Activated CD4-positive, alpha-beta T cell treated with anti-CD3 and anti-CD28 coated beads, Interleukin-2, amount 50 U/mL, for 4 hours (primary cell): ENCODE data around the gene SHISAL1.

Source experiments
- DNase-seq, 2 experiments: peaks; one replicate each; pipeline ENCODE4 v3.0.0-alpha.2; 2020

Gene SHISAL1

DNA sequence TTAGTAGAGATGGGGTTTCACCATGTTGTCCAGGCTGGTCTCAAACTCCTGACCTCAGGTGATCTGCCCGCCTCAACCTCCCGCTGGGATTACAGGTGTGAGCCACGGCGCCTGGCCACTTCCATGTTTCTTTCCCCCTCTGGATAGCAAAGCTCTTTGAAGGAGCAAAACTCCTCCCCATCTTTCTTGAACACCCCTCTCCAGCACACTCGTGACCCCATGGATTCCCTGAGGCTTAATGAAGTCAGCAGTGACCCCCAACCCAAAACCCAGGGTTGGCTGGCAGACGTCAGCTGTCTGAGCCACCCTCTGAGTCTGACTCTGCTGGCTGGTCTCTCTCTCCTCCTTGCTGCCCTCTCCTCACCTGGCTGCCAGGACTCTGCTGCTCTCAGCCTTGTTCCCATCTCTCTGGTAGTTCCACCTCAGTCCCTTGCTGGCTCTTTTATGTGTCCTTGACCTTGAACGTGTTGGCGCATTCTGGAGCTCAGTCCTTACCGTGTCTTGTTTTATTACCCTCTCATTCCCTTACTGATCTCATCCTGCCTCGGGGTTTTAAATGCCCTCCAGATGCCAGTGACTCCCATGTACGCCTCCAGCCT, 87.6 kb downstream of the SHISAL1 start:
- no peak for DNase-seq

DNA sequence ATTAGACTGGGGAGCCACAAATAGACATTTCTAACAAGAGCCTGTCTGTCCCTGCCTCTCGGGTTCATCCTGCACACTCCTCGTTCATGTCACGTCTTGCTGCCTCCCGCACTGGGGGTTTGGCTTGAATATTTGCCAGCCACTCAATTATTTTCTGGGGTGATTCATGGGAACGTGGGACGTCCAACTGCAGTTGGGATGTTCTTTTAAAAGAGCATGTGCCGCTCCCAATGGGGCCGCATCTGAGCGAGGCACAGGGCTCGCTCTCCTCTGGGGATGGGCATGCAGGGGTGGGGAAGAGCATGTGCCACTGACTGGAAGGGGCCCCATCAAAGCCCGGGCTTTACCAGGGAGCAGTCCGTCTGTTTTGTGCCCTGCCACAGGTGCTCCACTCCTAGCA, 88.6 kb downstream of the SHISAL1 start:
- no peak for DNase-seq

DNA sequence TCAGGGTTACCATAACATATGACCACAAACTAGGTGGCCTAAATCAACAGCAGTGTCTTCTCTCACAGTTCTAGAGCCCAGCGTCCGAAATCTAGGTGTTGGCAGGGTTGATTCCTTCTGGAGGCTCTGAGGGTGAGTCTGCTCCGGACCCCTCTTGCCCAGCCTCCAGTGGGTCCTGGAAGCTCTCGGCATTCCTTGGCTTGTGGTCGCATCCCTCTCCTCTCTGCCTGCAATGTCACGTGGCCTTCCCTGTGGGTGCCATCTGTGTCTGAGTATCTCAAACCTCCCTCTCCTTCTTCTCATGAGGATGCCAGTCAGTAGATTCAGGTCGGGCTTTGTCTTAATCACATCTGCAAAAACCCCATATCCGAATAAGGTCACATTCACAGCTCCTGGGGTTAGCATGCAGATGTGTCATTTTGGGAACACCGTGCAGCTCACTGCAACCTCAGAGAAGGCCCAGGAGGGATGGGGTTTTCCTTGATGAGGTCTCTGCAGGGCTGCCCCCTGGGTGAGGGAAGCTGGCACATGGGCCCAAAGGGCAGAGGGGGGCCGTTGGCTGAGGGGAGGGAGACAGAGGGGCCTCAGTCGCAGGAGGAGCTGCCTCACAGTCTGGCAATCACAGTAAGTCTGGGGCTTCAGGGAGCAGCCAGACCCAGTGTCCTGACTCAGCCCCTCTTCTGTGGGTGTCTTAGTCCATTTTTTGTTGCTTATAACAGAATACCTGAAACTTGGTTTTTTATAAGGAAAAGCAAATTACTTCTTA, 90.9 kb downstream of the SHISAL1 start:
- no peak for DNase-seq

DNA sequence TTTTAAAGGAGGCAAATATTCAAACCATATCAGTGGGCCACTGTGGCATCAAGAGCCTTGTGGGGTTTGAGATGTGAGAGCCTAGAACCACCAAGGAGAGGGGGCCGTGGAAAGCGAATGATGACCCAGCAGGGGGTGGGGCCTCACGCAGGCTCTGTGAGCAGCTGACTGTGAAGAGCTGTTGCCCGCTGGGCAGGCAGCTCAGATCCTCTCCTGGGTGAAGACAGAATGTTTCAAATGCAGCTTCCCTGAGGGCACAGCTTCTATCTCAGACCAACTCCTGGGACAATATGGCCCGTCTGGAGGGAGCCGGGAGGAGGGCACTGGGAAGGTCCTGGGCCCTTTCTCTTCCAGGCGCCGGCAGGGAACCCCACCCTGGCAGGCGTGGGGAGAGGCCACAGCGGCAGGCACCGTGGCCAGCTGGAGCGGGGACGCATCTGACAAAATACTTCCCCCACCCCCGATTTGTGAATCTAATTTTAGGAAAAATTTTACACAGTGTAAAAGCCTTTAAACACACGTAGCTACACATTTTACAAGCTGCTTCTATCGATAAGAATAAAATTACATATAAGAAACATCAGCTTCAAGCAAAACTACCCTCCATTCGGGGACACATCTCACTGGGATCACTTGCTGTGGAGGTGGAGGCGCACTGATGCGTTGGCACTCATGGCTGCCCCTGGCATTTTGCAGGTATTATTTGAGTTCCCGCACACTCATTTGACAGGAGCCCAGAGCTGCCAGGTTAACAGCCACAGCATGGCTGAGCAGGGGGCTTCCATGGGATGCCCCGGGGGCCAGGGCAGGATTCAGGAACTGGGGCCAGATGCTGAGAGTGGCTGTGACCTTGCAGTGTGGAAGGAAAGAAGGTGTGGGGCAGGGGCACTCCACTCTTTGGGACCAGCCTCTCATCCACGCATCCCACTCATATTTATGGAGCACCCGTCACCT, 91.7 kb downstream of the SHISAL1 start:
- no peak for DNase-seq

DNA sequence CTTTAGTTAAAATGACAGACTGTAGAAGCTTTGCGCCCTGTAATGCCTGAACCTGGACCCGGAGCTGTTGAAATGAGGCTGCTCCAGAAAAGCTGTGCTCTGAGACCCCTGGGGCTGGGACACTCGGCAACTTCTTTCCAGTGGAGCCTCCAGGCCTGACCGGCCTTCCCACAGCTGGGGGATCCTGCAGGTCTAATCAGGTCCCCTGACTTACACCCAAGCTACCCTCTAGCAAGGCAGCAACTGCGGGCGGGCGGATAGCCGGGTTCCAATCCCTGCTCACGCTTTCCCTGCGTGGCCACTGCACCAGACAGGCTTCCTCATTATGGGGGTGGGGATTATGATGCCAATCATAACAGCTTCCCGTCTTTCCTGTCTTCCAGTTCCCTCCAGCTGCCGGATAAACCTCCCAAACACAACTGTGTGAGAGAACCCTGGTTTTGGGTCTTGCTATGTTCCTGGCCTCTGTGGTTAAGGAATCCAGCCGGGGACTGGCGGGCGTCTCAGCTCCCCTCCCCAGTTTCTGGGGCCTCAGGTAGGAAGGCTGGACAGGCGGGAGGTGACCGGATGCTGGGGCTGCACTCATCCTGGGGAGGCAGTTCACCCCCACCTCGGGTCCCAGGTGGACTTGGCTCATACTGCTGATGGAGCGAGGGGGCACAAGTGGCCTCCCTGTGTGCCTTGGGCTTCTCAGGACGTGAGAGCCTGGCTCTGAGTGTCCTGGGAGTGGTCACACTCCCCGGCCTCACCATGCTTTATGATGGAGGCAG, 93.5 kb downstream of the SHISAL1 start:
- no peak for DNase-seq

DNA sequence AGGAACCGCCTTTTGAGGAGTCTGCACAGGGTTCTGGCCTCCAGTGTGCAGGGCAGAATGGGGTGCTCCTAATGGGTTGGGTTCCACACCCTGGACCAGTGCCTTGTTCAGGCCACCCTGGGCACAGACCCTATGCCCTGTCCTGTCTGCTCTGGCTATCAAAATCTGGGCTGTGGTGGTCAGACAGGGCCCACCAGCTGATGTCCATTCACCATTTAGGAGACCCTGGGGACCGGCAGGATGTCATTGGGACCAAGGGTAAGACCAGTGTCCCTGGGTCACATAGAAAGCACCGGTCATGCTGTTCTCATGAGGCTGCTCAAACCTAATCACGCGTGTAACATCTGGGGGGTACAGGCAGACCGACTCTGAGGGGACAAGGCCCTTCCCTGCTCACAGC, 94.7 kb downstream of the SHISAL1 start:
- no peak for DNase-seq

DNA sequence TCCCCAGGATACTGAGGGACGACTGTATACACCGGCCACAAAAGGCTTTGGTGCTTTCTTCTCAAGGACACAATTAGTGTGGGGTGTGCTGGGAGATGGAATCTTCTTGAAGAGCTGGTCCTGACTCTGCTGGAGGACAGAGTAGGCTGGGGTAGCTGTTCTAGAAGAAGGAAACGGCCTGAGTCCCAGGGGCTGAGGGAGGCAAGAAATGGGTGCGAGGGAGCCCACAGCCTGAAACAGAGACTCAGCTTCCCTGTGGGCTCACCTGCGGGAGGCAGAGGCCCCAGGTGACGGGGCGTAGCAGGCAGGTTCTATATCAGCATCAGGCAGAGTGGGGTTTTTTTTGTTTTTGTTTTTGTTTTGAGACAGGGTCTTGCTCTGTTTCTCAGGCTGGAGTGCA, 95.4 kb downstream of the SHISAL1 start:
- DNase-seq, result no peak

DNA sequence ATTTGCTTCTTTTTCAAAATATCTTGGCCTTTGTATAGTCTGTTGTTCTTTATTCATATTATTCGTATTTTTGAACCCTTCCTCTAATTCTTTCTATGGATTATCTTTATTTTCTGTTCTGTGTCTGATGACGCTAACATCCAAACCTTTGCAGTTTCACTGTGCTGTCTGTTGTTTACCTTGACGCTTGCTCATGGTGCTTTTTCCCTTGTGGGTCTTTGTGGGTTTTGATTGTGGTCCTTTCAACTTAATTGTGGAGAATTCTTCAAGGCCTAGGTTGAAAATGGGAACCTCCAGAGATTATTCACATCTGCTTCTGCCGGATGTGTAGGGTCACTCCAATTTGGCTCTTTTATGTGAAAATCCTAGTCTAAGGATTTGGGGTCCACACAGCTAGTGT, 97.5 kb downstream of the SHISAL1 start:
- DNase-seq, result no peak

DNA sequence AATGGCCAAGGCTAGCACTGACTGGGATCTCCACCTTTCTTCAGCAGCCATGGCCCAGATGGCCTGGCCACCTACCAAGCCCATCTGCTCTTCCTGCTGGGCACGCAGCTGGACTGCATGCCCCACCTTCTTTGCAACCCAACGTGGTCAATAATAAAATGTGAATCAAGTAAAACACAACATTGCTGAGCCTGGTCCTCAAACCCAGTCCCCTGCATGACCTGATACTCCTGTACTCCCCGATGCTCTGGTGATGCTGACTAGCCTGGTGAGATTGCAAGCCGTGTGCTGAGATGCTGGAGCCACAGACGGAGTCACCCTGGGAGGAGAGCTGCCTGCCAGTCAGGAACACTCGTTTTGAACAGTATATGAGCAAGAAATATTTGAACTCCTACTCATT, 98.0 kb downstream of the SHISAL1 start:
- no peak for DNase-seq

DNA sequence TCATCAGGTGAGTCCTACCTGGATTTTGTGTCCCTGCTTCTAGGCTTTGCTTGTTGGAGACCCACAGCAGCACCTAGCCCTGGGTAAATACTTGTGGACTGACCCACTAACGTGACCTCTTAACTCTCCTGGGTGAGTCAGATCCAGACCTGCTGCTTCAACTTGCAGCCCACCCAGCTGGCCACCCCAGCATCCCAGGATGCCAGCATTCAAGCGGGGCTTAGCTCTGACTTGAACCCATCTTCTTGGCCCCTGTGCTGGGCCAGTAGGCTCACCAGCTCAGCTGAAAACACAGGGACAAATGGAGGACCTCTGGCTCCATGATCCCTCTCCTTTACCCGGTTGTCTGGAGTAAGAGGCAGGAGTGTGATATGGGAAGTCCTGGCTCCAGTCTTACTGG, 98.6 kb downstream of the SHISAL1 start:
- no peak for DNase-seq

DNA sequence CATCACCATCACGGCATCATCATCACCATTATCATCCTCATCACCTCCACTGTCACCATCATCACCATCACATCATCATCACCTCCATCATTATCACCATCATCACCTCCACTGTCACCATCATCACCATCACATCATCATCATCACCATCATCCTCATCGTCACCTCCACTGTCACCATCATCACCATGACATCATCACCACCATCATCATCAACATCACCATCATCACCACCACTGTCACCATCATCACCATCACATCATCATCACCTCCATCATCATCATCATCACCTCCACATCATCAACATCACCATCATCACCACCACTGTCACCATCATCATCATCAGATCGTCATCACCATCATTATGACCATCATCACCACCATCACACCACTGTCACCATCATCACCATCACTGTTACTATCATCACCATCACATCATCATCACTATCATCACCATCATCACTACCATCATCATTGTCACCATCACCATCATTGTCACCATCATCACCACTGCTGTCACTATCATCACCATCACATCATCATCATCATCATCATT, 99.2 kb downstream of the SHISAL1 start:
- DNase-seq, result no peak

DNA sequence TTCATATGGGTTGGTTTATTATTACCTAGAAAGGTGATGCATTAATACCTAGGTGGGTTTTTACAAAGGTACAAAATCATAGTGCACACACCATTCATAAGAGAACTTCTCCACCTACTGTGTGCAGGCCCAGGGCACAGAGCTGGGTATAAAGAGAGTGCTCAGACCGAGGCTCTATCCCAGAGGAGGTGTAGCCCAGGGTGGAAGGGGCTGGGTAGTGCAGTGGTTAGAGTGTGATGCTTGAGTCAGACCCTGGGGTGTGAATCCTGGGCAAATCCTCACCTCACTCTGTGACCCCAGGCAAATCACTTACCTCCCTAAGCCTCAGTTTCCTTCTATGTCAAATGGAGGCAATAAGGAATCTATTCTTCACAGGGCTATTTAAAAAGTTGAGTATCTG, 99.8 kb downstream of the SHISAL1 start:
- DNase-seq, result no peak

DNA sequence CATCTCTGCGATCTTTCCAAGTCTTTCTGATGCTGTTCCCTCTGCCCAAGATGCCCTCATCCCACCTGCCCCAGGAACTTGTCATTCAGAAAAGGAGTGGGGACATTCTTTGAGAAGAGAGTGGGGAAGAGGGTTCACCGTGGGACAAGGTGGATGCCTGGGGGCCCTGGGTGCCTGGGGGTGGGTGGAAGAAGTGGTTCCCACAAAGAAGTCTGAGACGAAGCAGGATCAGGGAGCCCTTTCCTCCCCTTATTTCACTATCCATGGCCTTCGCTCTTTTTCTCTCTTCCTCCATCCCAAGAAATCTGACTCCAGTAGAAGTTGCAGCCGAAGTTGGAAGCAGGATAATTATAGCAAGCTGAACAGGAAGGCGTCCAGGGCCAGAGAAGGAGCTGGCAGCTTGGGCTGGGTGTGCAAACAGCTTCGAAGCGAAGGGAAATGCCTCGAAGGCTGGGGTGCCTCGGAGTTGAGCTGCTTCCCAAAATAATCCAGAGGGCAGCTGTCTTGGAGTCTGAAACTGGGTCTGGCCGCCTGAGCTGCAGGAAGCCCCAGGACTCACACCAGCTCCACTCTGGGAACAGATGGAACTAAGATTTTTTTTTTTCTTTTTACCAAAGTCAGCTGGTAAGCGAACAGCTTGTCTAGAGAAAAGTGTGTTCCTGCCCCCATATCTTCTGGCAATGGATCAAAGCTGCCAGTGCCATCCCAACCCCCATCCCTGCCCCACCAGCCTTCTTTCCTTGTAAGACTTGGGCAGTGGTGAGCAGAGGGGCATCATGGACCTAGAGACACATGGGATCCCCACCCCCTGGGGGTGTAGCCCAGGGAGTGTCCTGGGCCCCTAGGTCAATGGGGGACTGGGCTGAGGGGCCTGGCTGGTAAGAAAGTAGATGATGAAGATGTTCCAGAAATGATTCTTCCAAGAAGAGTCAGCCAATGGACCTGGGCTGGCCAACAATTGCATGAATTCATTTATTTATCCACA, 100.5 kb downstream of the SHISAL1 start:
- no peak for DNase-seq

DNA sequence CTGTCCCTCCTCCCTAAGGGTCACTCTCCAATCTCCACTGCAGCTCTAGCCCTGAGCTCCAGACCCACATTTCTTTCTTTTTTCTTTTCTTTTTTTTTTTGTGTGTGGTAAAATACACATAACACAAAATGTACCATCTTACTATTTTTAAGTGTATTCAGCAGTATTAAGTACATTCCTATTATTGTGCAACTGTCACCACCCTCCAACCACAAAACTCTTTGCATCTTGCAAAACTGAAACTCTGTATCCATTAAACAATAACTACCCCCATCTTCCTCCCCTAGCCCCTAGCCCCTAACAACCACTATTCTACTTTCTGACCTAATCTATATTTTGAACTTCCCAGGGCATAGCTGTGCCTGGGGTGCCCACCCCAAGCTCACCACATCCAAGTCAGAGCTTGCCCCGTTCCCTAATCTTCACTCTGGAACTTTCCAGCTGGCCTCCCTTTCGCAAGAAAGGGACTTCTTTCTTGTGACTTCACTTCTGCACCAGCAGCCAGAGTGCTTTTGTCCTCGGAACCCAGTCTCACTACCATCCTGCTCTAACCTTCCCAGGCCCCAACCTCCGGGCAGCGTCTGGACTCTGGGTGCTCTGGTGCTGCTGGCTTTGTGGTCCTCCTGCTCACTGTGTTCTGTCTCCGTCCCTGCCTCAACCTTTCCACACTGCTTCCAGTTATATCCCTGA, 101.3 kb downstream of the SHISAL1 start:
- DNase-seq, result no peak

DNA sequence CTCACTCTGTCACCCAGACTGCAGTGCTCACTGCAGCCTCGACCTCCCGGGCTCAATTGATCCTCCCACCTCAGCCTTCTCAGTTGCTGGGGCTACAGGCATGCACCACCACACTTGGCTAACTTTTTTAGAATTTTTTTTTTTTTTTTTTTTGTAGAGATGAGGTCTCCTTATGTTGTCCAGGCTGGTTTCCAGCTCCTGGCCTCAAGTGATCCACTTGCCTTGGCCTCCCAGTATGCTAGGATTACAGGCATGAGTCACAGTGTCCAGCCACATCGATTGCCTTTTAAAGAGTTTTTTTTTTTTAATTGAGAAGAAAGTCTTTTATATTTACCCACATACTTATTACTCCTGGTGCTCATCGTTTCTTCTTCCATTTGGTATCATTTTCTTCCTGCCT, 102.0 kb downstream of the SHISAL1 start:
- no peak for DNase-seq

DNA sequence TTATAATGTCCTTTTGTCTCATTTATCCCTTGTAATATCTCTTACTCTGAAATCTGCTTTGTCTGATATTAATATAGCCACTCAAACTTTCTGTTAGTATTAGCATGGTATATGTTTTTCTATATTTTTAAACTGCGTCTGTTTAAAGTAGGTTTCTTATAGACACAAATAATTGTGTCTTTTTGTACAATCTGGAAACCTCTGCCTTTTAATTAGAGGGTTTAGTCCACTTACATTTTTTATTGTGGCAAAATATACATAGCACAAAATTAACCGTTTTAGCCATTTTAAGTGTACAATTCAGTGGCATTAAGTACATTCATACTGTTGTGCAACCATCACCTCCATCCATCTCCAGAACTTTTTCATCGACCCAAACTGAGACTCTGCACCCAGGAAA, 103.4 kb downstream of the SHISAL1 start:
- no peak for DNase-seq

DNA sequence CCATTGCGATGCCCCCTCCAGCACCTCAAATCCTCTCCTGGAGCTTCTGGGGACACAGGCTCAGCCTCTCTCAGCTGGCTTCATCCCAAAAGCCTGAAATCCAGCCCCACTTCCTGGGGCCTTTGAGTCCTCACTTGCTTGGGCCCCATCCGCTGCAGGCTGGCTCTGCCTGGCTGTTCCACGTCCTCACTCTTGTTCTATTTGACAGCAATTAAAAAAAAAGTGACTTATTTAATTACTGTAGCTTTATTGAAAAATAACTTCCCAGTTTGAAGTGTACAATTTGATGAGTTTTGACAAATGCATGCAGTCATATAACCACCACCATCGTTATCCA, 104.8 kb downstream of the SHISAL1 start:
- no peak for DNase-seq

DNA sequence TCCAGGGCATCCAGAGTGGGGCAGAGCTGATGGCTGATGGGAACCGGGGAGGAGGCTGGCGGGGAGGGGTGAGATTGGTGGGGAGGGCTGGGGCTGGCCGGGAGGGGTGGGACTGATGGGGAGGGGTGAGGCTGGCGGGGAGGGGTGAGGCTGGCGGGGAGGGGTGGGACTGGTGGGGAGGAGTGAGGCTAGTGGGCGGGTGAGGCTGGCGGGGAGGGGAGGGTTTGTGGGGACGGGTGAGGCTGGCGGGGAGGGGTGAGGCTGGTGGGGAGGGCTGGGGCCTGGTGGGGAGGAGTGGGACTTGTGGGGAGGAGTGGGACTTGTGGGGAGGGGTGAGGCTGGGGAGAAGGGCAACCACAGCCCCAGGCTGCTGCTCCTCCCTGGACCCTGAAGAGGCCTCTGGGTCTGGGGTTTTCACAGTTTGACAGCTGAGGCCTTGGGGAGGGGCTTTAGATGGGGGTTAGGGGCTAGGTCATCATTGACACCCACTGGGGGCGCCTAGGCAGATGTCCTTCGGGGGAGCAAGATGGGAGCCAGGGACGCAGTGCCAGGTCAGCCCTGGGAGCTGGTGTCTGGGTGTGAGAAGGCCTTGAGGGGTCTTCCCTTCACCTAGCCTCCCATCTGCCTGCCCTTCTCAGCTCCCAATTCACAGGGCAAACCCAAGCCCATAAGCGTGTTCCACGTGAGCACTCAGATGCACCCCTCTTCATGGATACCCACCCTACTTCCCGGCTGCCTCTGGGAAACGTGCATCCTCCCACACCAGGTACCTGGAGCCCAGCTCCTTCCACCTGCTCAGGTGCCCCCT, 105.4 kb downstream of the SHISAL1 start:
- no peak for DNase-seq

DNA sequence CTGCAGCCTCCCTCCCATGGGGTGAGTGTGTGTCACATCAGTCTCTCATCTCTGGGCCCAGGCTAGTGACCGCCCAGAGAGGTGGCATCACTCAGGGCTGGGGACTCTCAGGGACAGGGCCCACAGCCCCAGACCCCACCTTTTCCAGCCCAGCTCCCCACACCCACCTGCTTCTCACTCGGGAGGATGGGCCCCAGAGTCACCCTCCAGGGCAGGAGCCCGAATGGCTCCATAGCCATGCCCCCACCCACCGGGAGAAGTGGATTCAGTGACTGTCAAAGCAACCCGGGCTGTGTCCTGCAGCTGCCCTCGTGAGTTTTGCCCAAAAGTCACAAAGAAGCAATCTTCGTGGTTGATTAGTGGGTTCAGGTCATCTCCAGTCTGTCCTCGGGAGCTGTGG, 106.1 kb downstream of the SHISAL1 start:
- no peak for DNase-seq

DNA sequence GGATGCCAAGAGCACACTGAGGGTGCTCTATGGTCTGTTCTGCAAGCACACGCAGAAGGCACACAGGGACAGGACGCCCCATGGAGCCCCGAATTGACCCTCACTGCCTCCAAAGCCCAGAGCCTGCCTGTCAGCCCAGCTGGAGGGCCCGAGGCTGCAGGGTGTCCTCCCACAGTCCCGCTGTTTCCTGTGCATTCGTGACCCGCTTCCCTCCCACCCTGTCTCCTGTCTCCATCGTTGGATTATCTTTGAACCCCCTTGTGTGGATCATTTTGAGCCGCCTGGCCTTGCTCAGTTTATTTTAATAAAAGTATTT, 106.5 kb downstream of the SHISAL1 start:
- no peak for DNase-seq
